ENCODE data around the gene SLC7A1. TPM values are rescaled to one million over a fixed set of nuclear protein-coding genes. Genes with fewer than 3 reads are reported as not detected.

SLC7A1 gene
- polyA plus RNA-seq, 1 donor: 14.6 TPM

DNA sequence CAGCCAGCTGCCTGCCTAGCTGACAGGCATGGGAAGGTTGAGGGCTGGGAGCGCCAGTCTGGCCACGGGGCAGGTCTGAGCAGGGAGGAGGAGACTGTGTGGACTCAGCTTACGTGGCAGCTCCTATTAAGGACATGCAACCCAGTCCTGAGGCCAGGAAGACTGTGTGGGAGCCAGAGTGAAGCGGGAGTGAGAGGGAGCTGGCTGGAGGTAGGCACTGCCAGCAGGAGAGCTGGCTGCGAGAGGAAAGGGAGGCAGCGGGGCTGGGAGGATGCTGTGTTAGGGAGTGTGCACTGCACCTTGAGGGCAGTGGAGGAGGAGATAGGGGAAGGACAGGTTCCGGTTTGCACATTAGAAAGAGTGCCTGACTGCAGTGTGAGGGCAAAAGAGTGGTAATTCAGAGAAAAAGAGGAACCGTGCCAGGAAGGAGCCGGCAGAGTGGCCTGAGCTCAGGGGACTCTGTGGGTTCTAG is 99.2 kb downstream of the SLC7A1 start:
- H3K4me1 ChIP-seq (ENCODE audit: control insufficient read depth, insufficient read depth, low read length): peaks cover 4% of the 10 kb centered on the region
- H3K9me3 ChIP-seq (ENCODE audit: control insufficient read depth, low read depth, low read length): peaks cover 4% of the 10 kb centered on the region
- H3K4me3 ChIP-seq (ENCODE audit: low read length): no peak overlapping the region
- H3K27ac ChIP-seq (ENCODE audit: low read length): no peak overlapping the region
- 100% methylated on average over 2 of the region's 9 CpGs for WGBS (ENCODE audit: insufficient coverage, low lambda C conversion rate)
- peaks cover 12% of the 10 kb centered on the region for H3K27me3 ChIP-seq (ENCODE audit: control insufficient read depth, insufficient read depth, low read length)
- DNase-seq: no peak
- H3K36me3 ChIP-seq (ENCODE audit: control insufficient read depth, insufficient read depth, low read length): no peaks in the 10 kb centered on the region

DNA sequence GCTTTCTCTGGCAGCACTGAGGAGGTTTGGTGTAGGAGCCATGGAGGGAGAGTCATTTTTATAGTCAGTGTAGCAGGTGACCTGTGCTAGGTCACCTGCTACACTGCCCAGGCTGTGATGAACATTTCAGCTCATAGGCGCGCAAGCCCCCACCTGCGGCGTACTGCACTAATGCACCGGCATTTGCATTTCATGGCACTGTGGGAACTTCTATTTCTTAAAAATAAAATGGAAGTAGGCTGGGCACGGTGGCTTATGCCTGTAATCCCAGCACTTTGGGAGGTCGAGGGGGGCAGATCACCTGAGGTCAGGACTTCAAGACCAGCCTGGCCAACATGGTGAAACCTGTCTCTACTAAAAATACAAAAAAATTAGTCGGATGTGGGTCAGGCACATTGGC is 101.0 kb downstream of the SLC7A1 start:
- peaks cover 4% of the 10 kb centered on the region for H3K4me1 ChIP-seq (ENCODE audit: control insufficient read depth, insufficient read depth, low read length)
- no peaks in the 10 kb centered on the region for H3K36me3 ChIP-seq (ENCODE audit: control insufficient read depth, insufficient read depth, low read length)
- DNase-seq: no peak
- H3K9me3 ChIP-seq (ENCODE audit: control insufficient read depth, low read depth, low read length): peaks cover 4% of the 10 kb centered on the region
- H3K4me3 ChIP-seq (ENCODE audit: low read length): no peak overlapping the region
- WGBS (ENCODE audit: insufficient coverage, low lambda C conversion rate): no CpG with 5 or more reads among the region's 8 CpGs
- H3K27ac ChIP-seq (ENCODE audit: low read length): no peak overlapping the region
- peaks cover 12% of the 10 kb centered on the region for H3K27me3 ChIP-seq (ENCODE audit: control insufficient read depth, insufficient read depth, low read length)

DNA sequence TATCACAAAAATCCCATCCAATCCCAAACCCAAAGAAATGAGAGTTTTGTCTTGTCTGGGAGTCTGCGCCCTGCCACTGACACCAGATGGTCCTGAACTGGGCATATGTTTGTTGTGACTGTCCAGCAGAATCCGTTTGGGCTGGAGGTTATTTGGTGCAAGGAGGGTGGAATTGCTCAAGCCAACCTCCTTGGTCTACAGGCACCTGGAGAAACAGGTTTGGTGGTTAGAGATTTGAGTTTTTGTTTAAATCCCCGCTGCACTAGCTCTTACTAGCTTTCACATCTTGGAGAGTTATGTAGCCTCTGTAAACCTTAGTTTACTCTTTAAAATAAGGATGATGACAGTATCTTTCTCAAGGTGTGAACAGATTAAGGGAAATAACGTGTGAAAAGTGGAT is 101.7 kb downstream of the SLC7A1 start:
- DNase-seq: no peak
- Histone ChIP-seq H3K36me3 (ENCODE audit: control insufficient read depth, insufficient read depth, low read length) (no peaks in the 10 kb centered on the region), H3K27ac (ENCODE audit: low read length) (no peak overlapping the region), H3K4me3 (ENCODE audit: low read length) (no peak overlapping the region), H3K4me1 (ENCODE audit: control insufficient read depth, insufficient read depth, low read length) (peaks cover 4% of the 10 kb centered on the region), H3K27me3 (ENCODE audit: control insufficient read depth, insufficient read depth, low read length) (peaks cover 12% of the 10 kb centered on the region), H3K9me3 (ENCODE audit: control insufficient read depth, low read depth, low read length) (peaks cover 4% of the 10 kb centered on the region)
- no CpG with 5 or more reads among the region's 4 CpGs for WGBS (ENCODE audit: insufficient coverage, low lambda C conversion rate)

DNA sequence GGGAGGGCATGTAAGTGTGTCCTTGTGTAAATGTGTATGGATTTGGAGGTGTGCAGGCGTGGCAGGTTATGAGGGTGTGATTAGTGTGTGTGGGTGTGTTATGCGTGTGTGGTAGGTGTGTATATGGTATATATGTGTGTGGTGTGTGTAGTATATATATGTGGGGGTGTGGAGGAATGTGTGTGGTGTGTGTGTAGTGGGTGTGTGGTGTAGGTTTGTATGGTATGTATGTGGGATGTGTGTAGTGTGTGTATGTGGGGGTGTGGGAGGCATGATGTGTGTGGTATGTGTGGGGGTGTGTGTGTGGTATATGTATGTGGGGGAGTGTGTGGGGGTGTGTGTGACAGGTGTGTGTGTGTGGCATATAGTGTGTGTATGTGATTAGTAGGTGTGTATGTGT is 104.2 kb downstream of the SLC7A1 start:
- Histone ChIP-seq H3K4me3 (ENCODE audit: low read length) (no peak overlapping the region), H3K36me3 (ENCODE audit: control insufficient read depth, insufficient read depth, low read length) (no peaks in the 10 kb centered on the region), H3K27ac (ENCODE audit: low read length) (no peak overlapping the region), H3K9me3 (ENCODE audit: control insufficient read depth, low read depth, low read length) (peaks cover 4% of the 10 kb centered on the region), H3K27me3 (ENCODE audit: control insufficient read depth, insufficient read depth, low read length) (peaks cover 15% of the 10 kb centered on the region), H3K4me1 (ENCODE audit: control insufficient read depth, insufficient read depth, low read length) (no peaks in the 10 kb centered on the region)
- DNase-seq: no peak
- WGBS (ENCODE audit: insufficient coverage, low lambda C conversion rate): no CpG with 5 or more reads among the region's 2 CpGs

DNA sequence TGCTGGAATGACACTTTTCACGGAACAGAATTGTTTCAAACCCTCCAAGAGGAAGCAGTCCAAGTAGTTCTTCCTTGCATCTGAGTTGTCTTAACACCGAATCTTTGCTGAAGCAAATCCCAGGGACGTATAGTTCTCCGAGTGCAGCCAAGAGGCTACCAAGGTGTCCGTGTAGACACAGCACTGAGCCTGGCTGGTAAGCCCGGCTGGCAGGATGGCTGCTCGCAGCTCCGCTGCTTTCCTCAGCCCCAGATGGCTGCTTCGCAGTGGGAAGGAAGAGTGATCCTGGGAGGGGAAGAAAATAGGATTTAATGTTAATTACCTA is 105.0 kb downstream of the SLC7A1 start:
- no peak overlapping the region for H3K27ac ChIP-seq (ENCODE audit: low read length)
- H3K4me3 ChIP-seq (ENCODE audit: low read length): no peak overlapping the region
- no peaks in the 10 kb centered on the region for H3K36me3 ChIP-seq (ENCODE audit: control insufficient read depth, insufficient read depth, low read length)
- DNase-seq: no peak
- H3K27me3 ChIP-seq (ENCODE audit: control insufficient read depth, insufficient read depth, low read length): peaks cover 11% of the 10 kb centered on the region
- peaks cover 4% of the 10 kb centered on the region for H3K9me3 ChIP-seq (ENCODE audit: control insufficient read depth, low read depth, low read length)
- H3K4me1 ChIP-seq (ENCODE audit: control insufficient read depth, insufficient read depth, low read length): no peaks in the 10 kb centered on the region
- WGBS (ENCODE audit: insufficient coverage, low lambda C conversion rate): no CpG with 5 or more reads among the region's 9 CpGs

DNA sequence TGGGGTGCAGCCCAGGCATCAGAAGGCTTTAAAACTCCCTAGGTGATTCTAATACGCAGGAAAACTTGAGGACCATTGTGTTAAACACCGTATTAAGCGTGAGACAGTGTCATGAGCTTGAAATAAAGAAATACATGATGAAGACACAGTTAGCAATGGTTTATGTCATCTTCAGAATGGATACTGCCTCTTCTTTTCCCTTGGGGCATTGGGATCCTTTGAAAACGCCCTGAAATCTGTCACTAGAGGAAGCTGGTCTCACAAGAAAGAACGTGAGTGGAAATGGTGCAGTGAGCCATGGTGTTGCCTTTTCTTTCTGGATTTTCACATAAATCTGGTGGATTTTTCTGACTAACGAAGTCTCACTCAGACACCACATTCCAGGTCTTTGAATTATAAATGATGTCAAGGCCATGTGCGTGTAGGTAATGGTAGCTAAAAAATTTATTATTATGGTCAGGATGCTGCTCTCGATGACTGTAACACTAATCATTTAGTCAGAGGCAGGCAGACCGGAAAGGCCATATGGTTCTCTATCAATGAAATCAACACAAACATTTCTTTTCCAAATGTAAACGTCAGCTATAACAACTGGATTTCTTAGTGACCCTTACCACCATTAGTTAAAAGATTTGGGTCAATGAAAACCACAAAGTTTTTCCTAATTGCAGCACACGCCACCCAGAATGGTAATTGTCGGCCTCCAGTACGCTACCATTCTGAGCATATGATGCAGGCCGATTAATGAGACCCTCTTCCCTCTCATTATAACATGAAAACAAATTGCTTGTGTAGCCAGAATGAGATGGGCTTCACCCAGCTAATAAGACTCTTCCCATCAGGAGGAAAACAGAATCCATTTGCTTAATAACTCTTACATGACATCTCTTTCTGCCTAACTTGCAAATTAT is 105.6 kb downstream of the SLC7A1 start:
- no peak for DNase-seq
- no peak overlapping the region for H3K27ac ChIP-seq (ENCODE audit: low read length)
- H3K4me1 ChIP-seq (ENCODE audit: control insufficient read depth, insufficient read depth, low read length): no peaks in the 10 kb centered on the region
- H3K27me3 ChIP-seq (ENCODE audit: control insufficient read depth, insufficient read depth, low read length): peaks cover 11% of the 10 kb centered on the region
- peaks cover 4% of the 10 kb centered on the region for H3K9me3 ChIP-seq (ENCODE audit: control insufficient read depth, low read depth, low read length)
- no peak overlapping the region for H3K4me3 ChIP-seq (ENCODE audit: low read length)
- H3K36me3 ChIP-seq (ENCODE audit: control insufficient read depth, insufficient read depth, low read length): no peaks in the 10 kb centered on the region
- WGBS (ENCODE audit: insufficient coverage, low lambda C conversion rate): 70% methylated on average over 5 of the region's 14 CpGs

DNA sequence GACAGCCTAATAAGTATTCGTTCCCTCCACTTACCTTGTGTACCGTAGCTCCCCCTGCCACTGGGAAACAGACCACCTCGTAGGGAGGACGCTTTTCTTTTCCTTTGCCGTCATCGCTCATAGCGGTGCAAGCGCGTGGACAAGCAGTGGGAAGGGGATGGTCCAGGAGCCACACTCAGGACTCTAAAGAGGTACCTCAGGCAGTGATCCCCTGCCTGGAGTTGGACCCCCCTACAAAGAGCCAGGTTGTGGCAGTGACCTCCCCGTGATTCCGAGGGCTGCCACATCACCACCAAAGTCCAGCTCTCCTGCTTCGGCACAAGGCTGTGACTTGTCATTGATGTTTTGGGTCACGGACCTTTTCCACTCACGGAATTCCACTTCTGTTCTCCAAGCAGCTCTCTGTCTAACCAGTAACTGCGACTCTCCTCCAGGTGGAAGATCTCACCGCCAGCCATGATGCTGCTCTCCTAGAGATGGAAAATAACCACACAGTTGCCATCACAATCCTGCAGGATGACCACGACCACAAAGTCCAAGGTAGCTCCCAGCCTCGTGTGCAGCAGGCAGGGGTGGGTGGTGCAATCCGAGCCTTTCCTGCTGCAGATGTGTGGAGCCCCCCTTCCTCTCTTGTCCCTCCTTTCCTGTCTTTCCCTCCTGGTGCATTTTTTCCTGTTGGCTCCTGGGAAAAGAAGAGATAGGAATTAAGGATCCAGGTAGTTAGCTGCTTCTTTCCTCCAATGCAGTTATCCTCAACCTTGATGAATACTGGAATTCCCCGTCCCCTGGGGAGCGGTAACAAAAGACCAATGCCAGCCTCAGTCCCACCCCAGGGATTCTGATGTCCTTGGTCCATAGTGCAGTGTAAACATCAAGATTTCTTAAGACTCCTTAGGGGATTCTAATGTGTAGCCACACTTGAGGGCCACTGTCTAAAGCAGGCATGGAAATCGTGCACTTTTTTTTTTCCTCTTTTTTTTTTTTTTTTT is 107.7 kb downstream of the SLC7A1 start:
- H3K36me3 ChIP-seq (ENCODE audit: control insufficient read depth, insufficient read depth, low read length): no peaks in the 10 kb centered on the region
- H3K9me3 ChIP-seq (ENCODE audit: control insufficient read depth, low read depth, low read length): peaks cover 4% of the 10 kb centered on the region
- H3K4me3 ChIP-seq (ENCODE audit: low read length): no peak overlapping the region
- peaks cover 7% of the 10 kb centered on the region for H3K27me3 ChIP-seq (ENCODE audit: control insufficient read depth, insufficient read depth, low read length)
- no peak overlapping the region for H3K27ac ChIP-seq (ENCODE audit: low read length)
- no peaks in the 10 kb centered on the region for H3K4me1 ChIP-seq (ENCODE audit: control insufficient read depth, insufficient read depth, low read length)
- no CpG with 5 or more reads among the region's 22 CpGs for WGBS (ENCODE audit: insufficient coverage, low lambda C conversion rate)
- no peak for DNase-seq

DNA sequence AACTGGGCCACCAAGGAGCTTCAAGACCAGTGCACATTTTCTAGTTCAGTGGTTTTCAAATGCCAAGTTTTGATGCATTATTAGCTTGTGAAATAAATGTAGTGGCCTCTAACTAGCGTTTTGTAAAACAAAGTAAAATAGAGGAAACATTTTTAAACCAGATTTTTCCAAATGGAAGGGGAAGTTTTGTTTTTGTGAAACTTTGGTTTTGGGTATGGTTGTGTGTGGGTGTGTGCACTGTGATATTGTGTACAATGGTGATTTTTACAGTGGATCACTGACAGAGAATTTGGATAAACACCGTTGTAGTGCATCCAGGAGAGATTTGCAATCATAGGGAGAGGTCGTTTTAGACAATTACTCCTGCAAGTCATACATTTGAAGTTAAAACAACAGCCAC is 108.9 kb downstream of the SLC7A1 start:
- DNase-seq: no peak
- peaks cover under 1% of the 10 kb centered on the region for H3K9me3 ChIP-seq (ENCODE audit: control insufficient read depth, low read depth, low read length)
- no peak overlapping the region for H3K27ac ChIP-seq (ENCODE audit: low read length)
- peaks cover 7% of the 10 kb centered on the region for H3K27me3 ChIP-seq (ENCODE audit: control insufficient read depth, insufficient read depth, low read length)
- no peaks in the 10 kb centered on the region for H3K4me1 ChIP-seq (ENCODE audit: control insufficient read depth, insufficient read depth, low read length)
- H3K4me3 ChIP-seq (ENCODE audit: low read length): no peak overlapping the region
- H3K36me3 ChIP-seq (ENCODE audit: control insufficient read depth, insufficient read depth, low read length): no peaks in the 10 kb centered on the region
- no CpG with 5 or more reads among the region's 3 CpGs for WGBS (ENCODE audit: insufficient coverage, low lambda C conversion rate)

DNA sequence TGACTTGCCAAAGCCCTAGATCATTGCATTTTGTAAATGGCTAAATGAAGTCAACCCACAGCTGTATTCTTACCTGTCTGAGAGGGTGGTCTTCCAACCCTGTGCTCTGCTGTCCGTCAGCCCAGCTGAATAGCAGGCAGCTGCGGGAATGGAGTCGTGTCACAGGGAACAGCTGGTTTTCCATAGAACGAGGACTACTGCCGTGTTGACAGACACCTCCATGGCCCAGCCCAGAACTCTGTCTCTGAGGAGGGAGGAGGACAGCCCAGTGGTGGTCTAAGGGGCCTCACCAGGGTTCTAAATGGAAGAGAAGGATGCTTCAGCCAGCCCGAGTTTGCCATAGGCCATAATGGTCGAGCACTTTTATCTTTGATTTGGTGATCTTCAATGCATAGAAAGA is 110.7 kb downstream of the SLC7A1 start:
- Histone ChIP-seq H3K4me1 (ENCODE audit: control insufficient read depth, insufficient read depth, low read length) (no peaks in the 10 kb centered on the region), H3K27ac (ENCODE audit: low read length) (no peak overlapping the region), H3K9me3 (ENCODE audit: control insufficient read depth, low read depth, low read length) (no peaks in the 10 kb centered on the region), H3K4me3 (ENCODE audit: low read length) (no peak overlapping the region), H3K27me3 (ENCODE audit: control insufficient read depth, insufficient read depth, low read length) (peaks cover 7% of the 10 kb centered on the region), H3K36me3 (ENCODE audit: control insufficient read depth, insufficient read depth, low read length) (no peaks in the 10 kb centered on the region)
- no CpG with 5 or more reads among the region's 7 CpGs for WGBS (ENCODE audit: insufficient coverage, low lambda C conversion rate)
- DNase-seq: no peak

DNA sequence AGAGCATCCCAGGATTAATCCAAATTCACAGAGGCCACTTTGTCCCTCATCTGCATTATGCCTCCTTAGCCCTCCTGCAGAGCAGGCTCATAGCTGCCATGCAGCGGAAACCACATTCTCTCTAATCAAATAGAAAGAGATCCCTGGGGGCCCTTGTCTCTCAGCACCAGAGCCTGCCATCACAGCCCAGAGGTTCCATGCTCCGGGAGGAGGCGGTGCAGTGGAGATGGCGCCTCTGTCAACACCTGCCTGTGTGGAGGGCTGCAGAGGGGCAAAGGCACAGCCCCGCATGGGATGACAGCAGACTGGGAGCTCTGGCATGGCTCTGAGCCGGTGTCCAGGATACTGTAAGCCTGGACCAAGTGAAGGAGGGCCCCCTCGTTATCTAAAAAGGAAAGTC is 111.3 kb downstream of the SLC7A1 start:
- no peaks in the 10 kb centered on the region for H3K4me1 ChIP-seq (ENCODE audit: control insufficient read depth, insufficient read depth, low read length)
- DNase-seq: no peak
- no peaks in the 10 kb centered on the region for H3K36me3 ChIP-seq (ENCODE audit: control insufficient read depth, insufficient read depth, low read length)
- H3K9me3 ChIP-seq (ENCODE audit: control insufficient read depth, low read depth, low read length): no peaks in the 10 kb centered on the region
- H3K27ac ChIP-seq (ENCODE audit: low read length): no peak overlapping the region
- H3K4me3 ChIP-seq (ENCODE audit: low read length): no peak overlapping the region
- H3K27me3 ChIP-seq (ENCODE audit: control insufficient read depth, insufficient read depth, low read length): peaks cover 7% of the 10 kb centered on the region
- no CpG with 5 or more reads among the region's 7 CpGs for WGBS (ENCODE audit: insufficient coverage, low lambda C conversion rate)
